GM23338 (cell line): Measurements from ENCODE around the gene VPS54. TPM values are rescaled to one million over a fixed set of nuclear protein-coding genes. Genes with fewer than 3 reads are reported as not detected.

Source experiments
- ATAC-seq: fragments of 200-7000 bp; cut with Tn5 transposase; 3 replicates; pipeline ENCODE4 v1.9.1; 2020
- DNase-seq: peaks from one replicate; pipeline ENCODE4 v3.0.0-alpha.2; 2015; ENCODE audit warnings: low spot score
- H2AFZ ChIP-seq: fragments of 200-600 bp; sonication (generic); 2 replicates; pipeline ENCODE4 v1.8.0; 2016; ENCODE audit warnings: antibody characterized with exemption, mild to moderate bottlenecking, moderate library complexity
- H3F3A ChIP-seq: fragments of 200-600 bp; sonication (generic); replicated peaks from 2 replicates; pipeline ENCODE4 v1.8.0; 2017; ENCODE audit warnings: antibody characterized with exemption, mixed run types, low read depth
- H3K27ac ChIP-seq: fragments of 200-600 bp; sonication (generic); 2 replicates; pipeline ENCODE4 v1.6.1; 2016; ENCODE audit warnings: low read depth
- H3K27me3 ChIP-seq: fragments of 200-600 bp; sonication (generic); 2 replicates; pipeline ENCODE4 v1.8.0; 2016; ENCODE audit warnings: mild to moderate bottlenecking, mixed run types, moderate library complexity; ENCODE audit not compliant: insufficient read depth
- H3K36me3 ChIP-seq: fragments of 200-600 bp; sonication (generic); 2 replicates; pipeline ENCODE4 v1.8.0; 2016; ENCODE audit warnings: mild to moderate bottlenecking; ENCODE audit not compliant: insufficient read depth
- H3K4me1 ChIP-seq: fragments of 200-600 bp; sonication (generic); 2 replicates; pipeline ENCODE4 v1.8.0; 2016; ENCODE audit warnings: mild to moderate bottlenecking, moderate library complexity; ENCODE audit not compliant: insufficient read depth
- H3K4me2 ChIP-seq: fragments of 200-600 bp; sonication (generic); 2 replicates; pipeline ENCODE4 v1.7.1; 2017; ENCODE audit warnings: mixed run types
- H3K4me3 ChIP-seq: fragments of 200-600 bp; sonication (generic); 2 replicates; pipeline ENCODE4 v1.6.1; 2016; ENCODE audit warnings: mixed run types
- H3K79me2 ChIP-seq: fragments of 200-600 bp; sonication (generic); replicated peaks from 2 replicates; pipeline ENCODE4 v1.8.0; 2017; ENCODE audit warnings: mild to moderate bottlenecking; ENCODE audit not compliant: insufficient read depth
- H3K9me2 ChIP-seq: fragments of 200-600 bp; sonication (generic); 2 replicates; pipeline ENCODE4 v1.8.0; 2017; ENCODE audit not compliant: insufficient read depth
- H4K20me1 ChIP-seq: fragments of 200-600 bp; sonication (generic); replicated peaks from 2 replicates; pipeline ENCODE4 v1.8.0; 2017; ENCODE audit warnings: mild to moderate bottlenecking; ENCODE audit not compliant: insufficient read depth
- H3K27ac Mint-ChIP-seq: 2 replicates; pipeline ENCODE4 v1.8.0; 2020; ENCODE audit warnings: inconsistent platforms, mild to moderate bottlenecking, moderate library complexity, mixed read lengths
- H3K27me3 Mint-ChIP-seq: 3 replicates; pipeline ENCODE4 v1.8.0; 2022; ENCODE audit warnings: low read depth, mild to moderate bottlenecking, moderate library complexity, mixed read lengths, inconsistent platforms; ENCODE audit not compliant: insufficient read depth, poor library complexity
- H3K36me3 Mint-ChIP-seq: 3 replicates; pipeline ENCODE4 v1.8.0; 2021; ENCODE audit warnings: low read depth, mild to moderate bottlenecking, inconsistent platforms, moderate library complexity, mixed read lengths
- H3K4me1 Mint-ChIP-seq: 3 replicates; pipeline ENCODE4 v1.8.0; 2020; ENCODE audit warnings: mild to moderate bottlenecking, inconsistent platforms, mixed read lengths
- H3K4me3 Mint-ChIP-seq: 3 replicates; pipeline ENCODE4 v1.8.0; 2021; ENCODE audit warnings: moderate library complexity, mild to moderate bottlenecking, inconsistent platforms, mixed read lengths
- H3K9me3 Mint-ChIP-seq: 3 replicates; pipeline ENCODE4 v1.8.0; 2020; ENCODE audit warnings: moderate library complexity, mild to moderate bottlenecking, inconsistent platforms, mixed read lengths
- CREB1 ChIP-seq: fragments of 250-450 bp; sonication (Bioruptor Pico); IDR thresholded peaks from 2 replicates; pipeline ENCODE4 v1.5.0; 2020; ENCODE audit warnings: low read depth, mild to moderate bottlenecking, moderate library complexity
- ETS1 ChIP-seq: IDR thresholded peaks from 2 replicates; pipeline ENCODE4 v1.6.1; 2016; ENCODE audit warnings: antibody characterized with exemption
- EZH2 ChIP-seq: fragments of 200-600 bp; sonication (generic); IDR thresholded peaks from one replicate; pipeline ENCODE4 v1.8.0; 2017; ENCODE audit warnings: antibody characterized with exemption, mild to moderate bottlenecking, low read depth; ENCODE audit not compliant: unreplicated experiment
- EZH2phosphoT487 ChIP-seq: fragments of 200-600 bp; sonication (generic); IDR thresholded peaks from one replicate; pipeline ENCODE4 v1.8.1; 2018; ENCODE audit warnings: antibody characterized with exemption; ENCODE audit not compliant: unreplicated experiment
- JUNB ChIP-seq: IDR thresholded peaks from one replicate; pipeline ENCODE4 v1.6.1; 2016; ENCODE audit warnings: antibody characterized with exemption; ENCODE audit not compliant: unreplicated experiment
- STAT1 ChIP-seq: IDR thresholded peaks from one replicate; pipeline ENCODE4 v1.6.1; 2016; ENCODE audit warnings: antibody characterized with exemption; ENCODE audit not compliant: unreplicated experiment
- ZNF331 ChIP-seq: fragments of 250-450 bp; sonication (Bioruptor Pico); IDR thresholded peaks from 2 replicates; pipeline ENCODE4 v1.5.0; 2020; ENCODE audit warnings: low read depth, mild to moderate bottlenecking, moderate library complexity
- ZNF462 ChIP-seq: fragments of 250-450 bp; sonication (Bioruptor Pico); IDR thresholded peaks from 2 replicates; pipeline ENCODE4 v1.5.0; 2020; ENCODE audit warnings: mild to moderate bottlenecking, moderate library complexity
- polyA plus RNA-seq: library from polyadenylated mRNA; unstranded; fragments of >200 nt; fragmentation: Nextera tagmentation; extraction: Ambion mirVana; gene quantifications from 2 replicates; pipeline ENCODE4 v1.2.1, GENCODE V29; 2016
- total RNA-seq: library from RNA; depleted of rRNA; stranded (reverse); fragments of >200 nt; shearing (Covaris generic); gene quantifications from 2 replicates; pipeline ENCODE4 v1.2.3, GENCODE V29; 2014

The VPS54 gene
- total and polyA plus RNA-seq, 2 experiments from 2014 or later: 6.6 to 17.0 TPM

GRCh38 chr2:63844616-63845015 is 174.6 kb downstream of the VPS54 start (continued):
- no peak for TF ChIP-seq ZNF462
- TF ChIP-seq ZNF331 (CRISPR knock-in tag): no peak
- no peak for TF ChIP-seq EZH2
- no peak for TF ChIP-seq CREB1 (CRISPR knock-in tag)
- TF ChIP-seq ETS1: no peak
- TF ChIP-seq STAT1: no peak
- no peak for TF ChIP-seq EZH2phosphoT487

- peaks cover 50% of the 10 kb centered on the region for H3K4me1 Mint-ChIP-seq
- peak overlapping the region; percentile 100 for H3K4me3 Mint-ChIP-seq
- Histone ChIP-seq H3K36me3 (no peaks in the 10 kb centered on the region), H3K27me3 (no peaks in the 10 kb centered on the region), H3K79me2 (peaks cover 79% of the 10 kb centered on the region), H3K27ac (peak overlapping the region; percentile 98), H3F3A (peaks cover 7% of the 10 kb centered on the region; the same call in 1 of the 2 replicates), H3K9me2 (no peaks in the 10 kb centered on the region), H3K4me2 (peak overlapping the region; percentile 87), H2AFZ (no peak overlapping the region), H4K20me1 (peaks cover 14% of the 10 kb centered on the region; the same call in 1 of the 2 replicates), H3K4me1 (peaks cover 20% of the 10 kb centered on the region), H3K4me3 (peak overlapping the region; percentile 87)
- ATAC-seq: no peak
- DNase-seq: no peak
- peaks cover 47% of the 10 kb centered on the region for H3K36me3 Mint-ChIP-seq
- peak overlapping the region; percentile 90 for H3K27ac Mint-ChIP-seq
- TF ChIP-seq EZH2 (no peak), JUNB (no peak)
- peaks cover 8% of the 10 kb centered on the region for H3K27me3 Mint-ChIP-seq
- H3K9me3 Mint-ChIP-seq: peaks cover 3% of the 10 kb centered on the region; the same call in 1 of the 3 replicates
Observed at GRCh38 chr2:63843791-63844190, 175.4 kb downstream of the VPS54 start.
